Bronchial epithelial cell (primary cell): ENCODE results near the gene KCNK15. TPM values are rescaled to one million over a fixed set of nuclear protein-coding genes. Genes with fewer than 3 reads are reported as not detected.

Experiments
- DNase-seq: peaks from one replicate; pipeline ENCODE4 v3.0.0-alpha.2; 2010; ENCODE audit warnings: low read depth
- FAIRE-seq: peaks from 2 replicates; lab custom pipeline; 2011; peaks lifted over from hg19 to GRCh38; lab: Jason Lieb, UNC
- H3K27me3 ChIP-seq: 2 replicates; pipeline ENCODE4 v1.5.1; 2011; ENCODE audit warnings: low read length; ENCODE audit not compliant: control insufficient read depth, insufficient read depth
- H3K36me3 ChIP-seq: 2 replicates; pipeline ENCODE4 v1.5.1; 2011; ENCODE audit warnings: low read length; ENCODE audit not compliant: control insufficient read depth, insufficient read depth
- H3K4me3 ChIP-seq: 2 replicates; pipeline ENCODE4 v1.5.1; 2011; ENCODE audit warnings: mild to moderate bottlenecking, low read depth, low read length, control low read depth
- CTCF ChIP-seq: IDR thresholded peaks from 2 replicates; pipeline ENCODE4 v1.5.1; 2011; ENCODE audit warnings: mild to moderate bottlenecking, moderate library complexity, low read length, control low read depth, inconsistent platforms; ENCODE audit not compliant: insufficient read depth, severe bottlenecking
- total RNA-seq: library from RNA; depleted of rRNA; stranded (reverse); fragments of >200 nt; gene quantifications from 2 replicates; pipeline ENCODE4 v1.2.1, GENCODE V29; 2014

The KCNK15 gene
- total RNA-seq, 1 donor from 2014 or later: under 0.01 TPM

GRCh38 chr20:44752099-44752931, 6.7 kb downstream of the KCNK15 start:
- no peak for TF ChIP-seq CTCF
- H3K4me3 ChIP-seq: no peak overlapping the region
- H3K36me3 ChIP-seq: no peaks in the 10 kb centered on the region
- DNase-seq (no peak), FAIRE-seq (no peak)
- peaks cover 36% of the 10 kb centered on the region for H3K27me3 ChIP-seq

DNA sequence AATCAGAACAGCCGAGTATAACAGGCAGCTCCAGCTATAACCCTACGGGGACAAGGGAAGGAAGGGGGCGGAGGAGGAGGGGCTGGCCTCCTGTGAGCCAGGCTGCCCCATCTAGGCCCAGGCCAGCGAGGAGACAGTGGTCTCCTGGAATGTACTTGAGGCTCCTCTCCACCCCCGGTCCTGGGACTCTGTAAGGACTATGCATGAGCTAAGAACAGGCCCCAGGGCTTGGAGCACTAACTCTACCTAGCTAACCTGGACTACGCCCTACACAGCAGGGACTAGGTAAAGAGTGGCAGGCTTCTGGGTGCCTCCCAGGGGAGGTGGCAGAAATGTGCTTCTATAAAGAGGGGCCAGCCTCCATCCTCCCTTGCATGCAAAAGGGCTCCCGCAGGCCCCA, 8.9 kb downstream of the KCNK15 start:
- DNase-seq (no peak), FAIRE-seq (no peak)
- no peak overlapping the region for H3K4me3 ChIP-seq
- no peak for TF ChIP-seq CTCF
- H3K36me3 ChIP-seq: no peaks in the 10 kb centered on the region
- peaks cover 26% of the 10 kb centered on the region for H3K27me3 ChIP-seq

DNA sequence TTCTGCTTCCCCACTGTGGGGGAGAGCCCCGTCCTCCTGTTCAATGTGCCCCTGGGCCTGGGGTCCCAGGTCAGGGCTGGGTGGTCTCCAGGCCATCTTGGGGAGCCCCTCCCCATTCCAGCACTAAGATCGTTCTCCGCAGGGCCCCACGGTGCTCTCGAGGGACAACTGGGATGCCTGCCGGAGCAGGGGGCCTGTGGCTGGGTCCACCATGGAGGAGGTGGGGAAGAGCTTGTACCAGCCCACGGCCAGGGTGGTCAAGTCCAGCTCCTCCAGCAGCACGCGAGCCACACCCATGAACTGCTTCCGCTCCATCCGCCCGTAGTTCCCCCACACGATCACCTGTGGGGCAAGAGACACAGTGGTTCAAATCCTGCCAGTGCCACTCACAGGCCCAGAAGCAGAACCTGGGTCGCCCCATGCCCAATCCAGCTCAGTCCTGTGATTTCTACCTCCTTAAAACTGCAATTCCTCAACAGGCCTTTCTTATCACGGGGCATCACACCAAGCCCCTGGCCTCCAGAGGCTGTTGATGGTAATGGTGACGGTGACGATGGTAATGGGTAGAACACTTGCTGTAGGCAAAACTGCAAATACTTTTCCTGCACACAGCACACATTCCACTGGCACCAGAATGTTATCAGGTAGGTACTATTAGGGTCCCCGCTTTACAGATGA, 10.5 kb downstream of the KCNK15 start:
- Histone ChIP-seq H3K36me3 (no peaks in the 10 kb centered on the region), H3K27me3 (peaks cover 23% of the 10 kb centered on the region), H3K4me3 (no peak overlapping the region)
- FAIRE-seq: no peak
- DNase-seq: no peak
- TF ChIP-seq CTCF: no peak

- no peak for TF ChIP-seq CTCF
- Histone ChIP-seq H3K4me3 (no peak overlapping the region), H3K36me3 (no peaks in the 10 kb centered on the region), H3K27me3 (peaks cover 17% of the 10 kb centered on the region)
- DNase-seq: no peak
- FAIRE-seq: no peak
Observed at GRCh38 chr20:44756956-44757355, 11.3 kb downstream of the KCNK15 start.

GRCh38 chr20:44758247-44759101, 12.8 kb downstream of the KCNK15 start:
- DNase-seq: no peak
- Histone ChIP-seq H3K4me3 (no peak overlapping the region), H3K27me3 (peaks cover 9% of the 10 kb centered on the region), H3K36me3 (no peaks in the 10 kb centered on the region)
- no peak for TF ChIP-seq CTCF
- FAIRE-seq: no peak
